Neuronal stem cell (in vitro differentiated cells): ENCODE measurements around the gene TNNC1.

Source experiments
- DNase-seq: peaks from one replicate; pipeline ENCODE4 v3.0.0-alpha.2; 2013; ENCODE audit warnings: low spot score
- H2AFZ ChIP-seq: one replicate; pipeline ENCODE4 v1.6.1; 2013; ENCODE audit warnings: mild to moderate bottlenecking, low read length, inconsistent platforms
- H2AK5ac ChIP-seq: 2 replicates; pipeline ENCODE4 v1.6.1; 2013; ENCODE audit warnings: low read depth, mild to moderate bottlenecking, inconsistent platforms, low read length, moderate library complexity, mixed read lengths
- H2BK120ac ChIP-seq: 2 replicates; pipeline ENCODE4 v1.6.1; 2013; ENCODE audit warnings: low read depth, mild to moderate bottlenecking, inconsistent platforms, low read length, moderate library complexity, mixed read lengths
- H2BK12ac ChIP-seq: one replicate; pipeline ENCODE4 v1.6.1; 2013; ENCODE audit warnings: low read length, inconsistent platforms
- H2BK15ac ChIP-seq: 2 replicates; pipeline ENCODE4 v1.6.1; 2013; ENCODE audit warnings: mild to moderate bottlenecking, low read length, inconsistent platforms, mixed read lengths
- H2BK5ac ChIP-seq: one replicate; pipeline ENCODE4 v1.6.1; 2013; ENCODE audit warnings: inconsistent platforms, mild to moderate bottlenecking, low read length, moderate library complexity
- H3K14ac ChIP-seq: one replicate; pipeline ENCODE4 v1.6.1; 2013; ENCODE audit warnings: low read length, inconsistent platforms
- H3K18ac ChIP-seq: 2 replicates; pipeline ENCODE4 v1.6.1; 2013; ENCODE audit warnings: low read length, inconsistent platforms
- H3K23ac ChIP-seq: 2 replicates; pipeline ENCODE4 v1.6.1; 2013; ENCODE audit warnings: low read depth, mild to moderate bottlenecking, mixed read lengths, low read length, inconsistent platforms; ENCODE audit not compliant: poor library complexity
- H3K27ac ChIP-seq: replicated peaks from 3 replicates; pipeline ENCODE4 v1.5.1; 2013; ENCODE audit warnings: low read length, inconsistent platforms
- H3K27me3 ChIP-seq, 3 experiments: 2 replicates each; pipeline ENCODE4 v1.6.1; 2013; ENCODE audit warnings: low read length in 3 of 3, mild to moderate bottlenecking in 2 of 3, inconsistent platforms in 1 of 3, low read depth in 1 of 3, mixed read lengths in 1 of 3, moderate library complexity in 1 of 3; ENCODE audit not compliant: control insufficient read depth in 3 of 3, insufficient read depth in 3 of 3
- H3K36me3 ChIP-seq, 2 donors: replicated peaks in 1 of 2; 2 replicates each; pipeline ENCODE4 v1.6.1; 2013; ENCODE audit warnings: low read length in 2 of 2; ENCODE audit not compliant: control insufficient read depth in 2 of 2, insufficient read depth in 2 of 2
- H3K4ac ChIP-seq: 2 replicates; pipeline ENCODE4 v1.6.1; 2013; ENCODE audit warnings: inconsistent platforms, mild to moderate bottlenecking, low read length, moderate library complexity
- H3K4me1 ChIP-seq, 2 donors: 1 replicate in 1 of 2; 2 replicates in 1 of 2; pipeline ENCODE4 v1.6.1; 2013; ENCODE audit warnings: low read length in 2 of 2, low read depth in 1 of 2; ENCODE audit not compliant: control insufficient read depth in 2 of 2, insufficient read depth in 1 of 2
- H3K4me2 ChIP-seq: one replicate; pipeline ENCODE4 v1.6.1; 2013; ENCODE audit warnings: mild to moderate bottlenecking, low read length, inconsistent platforms; ENCODE audit not compliant: insufficient read depth, poor library complexity, severe bottlenecking
- H3K4me3 ChIP-seq, 2 donors: 2 replicates each; pipeline ENCODE4 v1.5.1; 2013; ENCODE audit warnings: low read length in 2 of 2, mild to moderate bottlenecking in 2 of 2, inconsistent platforms in 1 of 2, moderate library complexity in 1 of 2
- H3K79me1 ChIP-seq: one replicate; pipeline ENCODE4 v1.6.1; 2013; ENCODE audit warnings: low read depth, mild to moderate bottlenecking, inconsistent platforms, low read length, moderate library complexity
- H3K9ac ChIP-seq: one replicate; pipeline ENCODE4 v1.6.1; 2013; ENCODE audit warnings: mild to moderate bottlenecking, low read depth, low read length, inconsistent platforms; ENCODE audit not compliant: poor library complexity
- H3K9me3 ChIP-seq, 2 donors: replicated peaks in 1 of 2; 2 replicates each; pipeline versions ENCODE3 to v1.6.1; 2013; ENCODE audit warnings: low read length in 2 of 2, mild to moderate bottlenecking in 2 of 2, inconsistent platforms in 1 of 2, low read depth in 1 of 2, mixed read lengths in 1 of 2, moderate library complexity in 1 of 2; ENCODE audit not compliant: control insufficient read depth in 2 of 2, insufficient read depth in 1 of 2
- H4K8ac ChIP-seq: one replicate; pipeline ENCODE4 v1.6.1; 2013; ENCODE audit warnings: low read depth, mild to moderate bottlenecking, inconsistent platforms, low read length, moderate library complexity
- H4K91ac ChIP-seq: one replicate; pipeline ENCODE4 v1.6.1; 2013; ENCODE audit warnings: low read length, low read depth, mild to moderate bottlenecking, inconsistent platforms; ENCODE audit not compliant: poor library complexity
- WGBS, 2 donors: extraction: QIAGEN DNeasy Blood & Tissue Kit; methylation state at CpG; one replicate each; pipeline ENCODE4 v1.1.7; 2013; ENCODE audit warnings: missing lambda C conversion rate in 2 of 2, mixed read lengths in 1 of 2; ENCODE audit not compliant: insufficient read length in 2 of 2, insufficient replicate concordance in 1 of 2; ENCODE audit errors: extremely low coverage in 2 of 2; 5-methylcytosine and 5-hydroxymethylcytosine counted together

Gene TNNC1

GRCh38 chr3:52446042-52446441, 7.8 kb downstream of the TNNC1 start:
- Histone ChIP-seq H3K9me3 (no peaks in the 10 kb centered on the region), H2BK120ac (no peak overlapping the region), H3K23ac (no peak overlapping the region), H3K36me3 (no peaks in the 10 kb centered on the region), H3K4ac (no peak overlapping the region), H2AFZ (peak overlapping the region; percentile 67), H3K9ac (no peak overlapping the region), H2BK5ac (no peak overlapping the region), H3K18ac (peak overlapping the region; percentile 15), H3K4me2 (no peak overlapping the region), H3K14ac (no peak overlapping the region), H4K91ac (no peak overlapping the region), H3K27me3 (peaks cover 0 to 51% (median 0%) of the 10 kb centered on the region in 3 experiments), H2AK5ac (no peak overlapping the region), H3K27ac (no peak overlapping the region), H3K4me1 (peaks cover 0 to 23% of the 10 kb centered on the region in 2 donors), H2BK12ac (peak overlapping the region; percentile 8), H3K4me3 (no peak overlapping the region), H4K8ac (peak overlapping the region; percentile 32), H3K79me1 (no peaks in the 10 kb centered on the region), H2BK15ac (peak overlapping the region; percentile 96)
- WGBS, 2 donors = no CpG with 5 or more reads among the region's 4 CpGs
- no peak for DNase-seq

GRCh38 chr3:52444860-52445793, 8.7 kb downstream of the TNNC1 start, which contains the start of gene SEMA3G:
Gene SEMA3G (minus strand): TSS chr3:52445103. CDS start chr3:52445027, 76 bp downstream.
- peaks cover 0 to 56% (median 0%) of the 10 kb centered on the region in 3 experiments for H3K27me3 ChIP-seq
- H3K4me3 ChIP-seq = peak within 1 kb of the TSS in 1 of 2 donors; percentile 56
- DNase-seq = no peak
- no peaks in the 10 kb centered on the region for H3K9me3 ChIP-seq
- peak within 1 kb of the TSS; percentile 98 for H2AK5ac ChIP-seq
- H2BK12ac ChIP-seq = peak within 1 kb of the TSS; percentile 100
- peak within 1 kb of the TSS; percentile 25 for H3K4me2 ChIP-seq
- peaks cover 0 to 21% of the 10 kb centered on the region in 2 donors for H3K4me1 ChIP-seq
- H2AFZ ChIP-seq = peak within 1 kb of the TSS; percentile 78
- H2BK5ac ChIP-seq = peak within 1 kb of the TSS; percentile 78
- no peak within 1 kb of the TSS for H3K27ac ChIP-seq
- no CpG with 5 or more reads among the region's 19 CpGs for WGBS, 2 donors
- peak within 1 kb of the TSS; percentile 99 for H4K91ac ChIP-seq
- peak within 1 kb of the TSS; percentile 73 for H3K23ac ChIP-seq
- peak within 1 kb of the TSS; percentile 92 for H3K18ac ChIP-seq
- H2BK120ac ChIP-seq = peak within 1 kb of the TSS; percentile 70
- H4K8ac ChIP-seq = peak within 1 kb of the TSS; percentile 86
- peak within 1 kb of the TSS; percentile 90 for H3K9ac ChIP-seq
- no peaks in the 10 kb centered on the region for H3K36me3 ChIP-seq
- peak within 1 kb of the TSS; percentile 94 for H3K4ac ChIP-seq
- H3K14ac ChIP-seq = peak within 1 kb of the TSS; percentile 82
- H2BK15ac ChIP-seq = peak within 1 kb of the TSS; percentile 98
- H3K79me1 ChIP-seq = no peaks in the 10 kb centered on the region

- Histone ChIP-seq H2BK12ac (peak overlapping the region; percentile 100), H2BK120ac (peak overlapping the region; percentile 70), H3K27me3 (peaks cover 0 to 62% (median 0%) of the 10 kb centered on the region in 3 experiments), H3K18ac (peak overlapping the region; percentile 92), H4K8ac (peak overlapping the region; percentile 79), H3K4me3 (peak overlapping the region in 1 of 2 donors; percentile 31), H3K23ac (peak overlapping the region; percentile 73), H2BK5ac (no peak overlapping the region), H3K9me3 (no peaks in the 10 kb centered on the region), H3K79me1 (no peaks in the 10 kb centered on the region), H3K9ac (peak overlapping the region; percentile 90), H3K4me1 (peaks cover 0 to 18% of the 10 kb centered on the region in 2 donors), H3K14ac (peak overlapping the region; percentile 82), H4K91ac (peak overlapping the region; percentile 99), H2AK5ac (peak overlapping the region; percentile 98), H2AFZ (no peak overlapping the region), H3K36me3 (no peaks in the 10 kb centered on the region), H2BK15ac (peak overlapping the region; percentile 22), H3K4ac (peak overlapping the region; percentile 94), H3K27ac (no peak overlapping the region), H3K4me2 (no peak overlapping the region)
- no CpG with 5 or more reads among the region's 25 CpGs for WGBS, 2 donors
- no peak for DNase-seq
Observed at GRCh38 chr3:52443791-52444687, 9.8 kb downstream of the TNNC1 start.
